ENCODE measurements around the gene SKI.
A peak's percentile ranks its signal among the peaks of the same experiment; 100 is the strongest.

SKI gene

GRCh38 chr1:2278591-2279209, 50.6 kb downstream of the SKI start:
- TF ChIP-seq CTCF (conservative IDR thresholded peaks at IDR 0.05; ENCODE audit: low read length): no peak
- no peak overlapping the region for H3K4me3 ChIP-seq (ENCODE audit: low read length)
- DNase-seq (ENCODE audit: low read depth): no peak

- H3K4me3 ChIP-seq (ENCODE audit: low read length): no peak overlapping the region
- DNase-seq (ENCODE audit: low read depth): peak; percentile 94
- no peak for TF ChIP-seq CTCF (conservative IDR thresholded peaks at IDR 0.05; ENCODE audit: low read length)
Measured at GRCh38 chr1:2279210-2279639, 51.1 kb downstream of the SKI start.

DNA sequence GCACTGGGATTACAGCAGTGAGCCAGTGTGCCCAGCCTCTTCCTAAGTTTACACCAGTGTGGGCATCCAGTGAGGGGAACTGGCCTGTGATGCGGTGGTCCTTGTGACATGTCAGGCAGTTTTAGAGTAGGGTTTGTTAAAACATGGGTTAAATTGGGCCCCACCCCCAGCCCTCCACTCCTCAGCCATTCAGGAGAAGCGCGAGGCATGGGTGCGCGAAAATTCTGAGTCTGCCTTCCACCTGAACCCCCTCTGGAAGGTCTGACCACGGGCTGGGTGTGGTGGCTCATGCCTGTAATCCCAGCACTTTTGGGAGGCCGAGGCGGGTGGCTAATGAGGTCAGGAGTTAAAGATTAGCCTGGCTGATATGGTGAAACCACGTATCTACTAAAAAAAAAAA, 51.7 kb downstream of the SKI start:
- H3K4me3 ChIP-seq (ENCODE audit: low read length): no peak overlapping the region
- no peak for DNase-seq (ENCODE audit: low read depth)
- no peak for TF ChIP-seq CTCF (conservative IDR thresholded peaks at IDR 0.05; ENCODE audit: low read length)

DNA sequence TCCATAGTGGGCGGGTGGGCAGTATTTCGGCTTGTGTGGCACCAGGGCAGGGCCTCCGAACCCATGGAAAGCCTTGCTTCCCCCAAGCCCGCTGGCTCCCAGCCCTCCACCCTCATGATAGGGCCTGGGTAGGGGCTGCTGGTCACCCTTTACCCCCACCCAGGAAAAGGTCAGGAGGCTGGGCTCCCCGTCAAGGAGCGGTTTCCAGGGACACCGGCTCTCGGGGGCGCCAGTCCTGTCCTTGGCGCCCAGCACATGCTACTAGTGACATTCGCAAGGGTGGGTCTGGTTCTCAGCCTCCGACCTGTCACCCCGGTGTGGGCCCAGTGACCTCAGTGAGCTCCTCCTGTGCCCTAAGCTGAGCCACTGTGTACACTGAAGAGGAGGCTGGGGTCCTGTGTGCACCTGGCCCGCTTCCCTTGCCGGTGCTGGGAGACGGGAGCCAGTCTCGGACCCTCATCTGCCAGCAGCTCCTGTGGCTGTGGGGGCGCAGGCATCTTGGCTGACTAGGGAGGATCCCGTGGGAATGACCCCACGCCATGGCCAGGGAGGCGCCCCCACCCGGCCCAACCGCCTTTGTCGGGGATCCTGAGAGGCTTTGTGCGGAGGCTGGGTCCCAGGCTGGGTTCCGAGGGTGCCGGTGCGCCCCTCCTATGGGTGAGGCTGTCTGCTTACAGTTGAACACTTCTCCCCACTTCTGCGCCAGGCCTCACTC, 54.6 kb downstream of the SKI start:
- no peak for DNase-seq (ENCODE audit: low read depth)
- no peak overlapping the region for H3K4me3 ChIP-seq (ENCODE audit: low read length)
- no peak for TF ChIP-seq CTCF (conservative IDR thresholded peaks at IDR 0.05; ENCODE audit: low read length)

DNA sequence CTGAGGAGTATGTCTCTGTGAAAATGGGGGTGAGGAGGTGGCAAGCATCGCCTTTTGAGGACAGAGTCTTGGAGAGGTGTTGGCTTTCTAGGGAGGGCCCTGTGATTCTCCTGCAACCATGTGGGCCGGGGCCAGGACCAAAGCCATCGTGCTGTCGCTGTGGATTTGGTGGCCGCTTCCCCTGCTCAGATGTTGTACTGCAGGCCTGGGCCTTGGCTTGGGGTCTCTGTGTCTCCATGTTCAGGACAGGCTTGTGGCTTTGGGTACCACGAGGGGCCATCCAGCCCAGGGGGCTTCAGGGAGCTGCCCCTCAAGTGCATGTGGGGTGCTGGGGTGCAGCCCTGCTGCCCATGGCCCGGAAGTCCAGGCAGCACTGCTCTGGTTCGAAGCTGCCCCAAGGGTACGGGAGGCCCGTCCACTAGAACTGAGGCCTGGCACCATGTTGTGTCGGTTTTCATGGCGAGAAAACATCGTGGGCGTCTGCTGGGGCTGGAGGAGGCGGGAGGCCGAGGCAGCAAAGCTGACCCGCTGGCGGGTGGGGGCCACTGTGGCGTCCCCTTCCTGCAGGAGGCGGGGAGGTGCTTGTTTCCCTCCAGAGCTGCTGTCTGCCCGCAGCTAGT, 55.4 kb downstream of the SKI start:
- no peak for DNase-seq (ENCODE audit: low read depth)
- H3K4me3 ChIP-seq (ENCODE audit: low read length): no peak overlapping the region
- no peak for TF ChIP-seq CTCF (conservative IDR thresholded peaks at IDR 0.05; ENCODE audit: low read length)

DNA sequence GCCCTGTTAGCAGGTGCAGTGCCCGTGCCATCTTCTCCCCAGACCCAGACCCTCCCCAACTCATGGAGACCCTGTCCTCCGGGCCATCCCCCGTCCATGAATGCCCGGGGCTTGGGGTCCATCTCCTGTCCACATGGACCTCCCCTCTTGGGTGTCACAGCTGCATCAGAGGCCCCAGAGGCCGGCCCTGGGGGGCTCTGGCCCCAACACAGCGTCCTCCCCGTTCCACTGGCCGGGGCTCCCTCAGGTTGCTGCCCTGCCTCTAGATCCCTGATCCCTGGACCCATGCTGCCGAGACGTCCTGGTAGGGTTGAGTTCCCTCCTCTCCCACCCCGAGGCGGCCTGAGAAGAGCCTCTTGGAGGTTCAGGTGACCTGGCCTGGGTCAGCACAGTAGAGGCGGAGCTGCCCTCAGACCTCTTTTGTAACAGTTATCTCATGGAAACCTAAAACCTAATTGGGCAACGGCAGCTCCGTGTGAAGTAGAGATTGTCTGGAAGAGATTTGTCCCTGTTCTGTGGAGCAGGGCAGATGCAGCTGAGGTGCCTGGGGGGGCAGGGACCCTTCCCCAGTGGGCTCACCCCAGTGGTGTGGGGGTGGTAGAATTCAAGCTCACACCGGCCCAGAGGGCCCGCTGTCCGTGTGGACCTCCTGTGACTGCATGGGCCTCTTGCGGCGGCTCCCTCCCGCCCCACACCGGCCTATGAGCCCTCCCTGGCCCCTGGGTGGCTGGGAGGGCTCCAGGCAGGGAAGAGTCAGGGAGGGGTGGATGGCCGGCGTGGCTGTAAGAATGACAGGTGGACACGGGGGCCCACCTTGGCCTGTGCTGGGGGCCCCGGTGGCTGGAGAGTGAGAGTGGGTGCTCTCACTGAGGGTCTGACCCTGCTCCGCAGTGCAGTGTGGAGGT, 56.1 kb downstream of the SKI start:
- H3K4me3 ChIP-seq (ENCODE audit: low read length): no peak overlapping the region
- TF ChIP-seq CTCF (conservative IDR thresholded peaks at IDR 0.05; ENCODE audit: low read length): no peak
- DNase-seq (ENCODE audit: low read depth): no peak

All from AG10803 (cell line).